Activated naive CD4-positive, alpha-beta T cell treated with anti-CD3 and anti-CD28 coated beads for 36 hours (primary cell): Measurements from ENCODE around the gene DST. TPM values are rescaled to one million over a fixed set of nuclear protein-coding genes. Genes with fewer than 3 reads are reported as not detected.

Experiments used
- CTCF ChIA-PET: fragments of 350-600 bp; sonication (Branson Sonifier 250); formaldehyde crosslinking; loops from one replicate; lab custom pipeline; 2021; ENCODE audit warnings: antibody characterized with exemption; lab: Charles Lee
- DNase-seq: peaks from one replicate; pipeline ENCODE4 v3.0.0-alpha.2; 2020
- H3K27ac Mint-ChIP-seq: one replicate; pipeline ENCODE4 v1.8.0; 2021; ENCODE audit warnings: mild to moderate bottlenecking, mixed read lengths
- H3K27me3 Mint-ChIP-seq: one replicate; pipeline ENCODE4 v1.8.0; 2021; ENCODE audit warnings: low read depth, mixed read lengths
- H3K36me3 Mint-ChIP-seq: one replicate; pipeline ENCODE4 v1.8.0; 2021; ENCODE audit warnings: low read depth, mixed read lengths
- H3K4me1 Mint-ChIP-seq: one replicate; pipeline ENCODE4 v1.8.0; 2021; ENCODE audit warnings: low read depth, mixed read lengths
- H3K4me3 Mint-ChIP-seq: one replicate; pipeline ENCODE4 v1.8.0; 2021; ENCODE audit warnings: mild to moderate bottlenecking, moderate library complexity, mixed read lengths
- H3K9me3 Mint-ChIP-seq: one replicate; pipeline ENCODE4 v1.8.0; 2021; ENCODE audit warnings: mixed read lengths
- intact Hi-C: fragments of 100-400 bp; cut with micrococcal nuclease; formaldehyde crosslinking; loops from one replicate; pipeline ENCODE4 v1.15.1; 2023
- total RNA-seq, 2 experiments: library from RNA; stranded (reverse); gene quantifications; one replicate each; pipeline ENCODE4 v1.2.3, GENCODE V29; 2021

The DST gene
- total RNA-seq, 2 experiments from 2014 or later: 5.2 to 5.8 TPM

DNA sequence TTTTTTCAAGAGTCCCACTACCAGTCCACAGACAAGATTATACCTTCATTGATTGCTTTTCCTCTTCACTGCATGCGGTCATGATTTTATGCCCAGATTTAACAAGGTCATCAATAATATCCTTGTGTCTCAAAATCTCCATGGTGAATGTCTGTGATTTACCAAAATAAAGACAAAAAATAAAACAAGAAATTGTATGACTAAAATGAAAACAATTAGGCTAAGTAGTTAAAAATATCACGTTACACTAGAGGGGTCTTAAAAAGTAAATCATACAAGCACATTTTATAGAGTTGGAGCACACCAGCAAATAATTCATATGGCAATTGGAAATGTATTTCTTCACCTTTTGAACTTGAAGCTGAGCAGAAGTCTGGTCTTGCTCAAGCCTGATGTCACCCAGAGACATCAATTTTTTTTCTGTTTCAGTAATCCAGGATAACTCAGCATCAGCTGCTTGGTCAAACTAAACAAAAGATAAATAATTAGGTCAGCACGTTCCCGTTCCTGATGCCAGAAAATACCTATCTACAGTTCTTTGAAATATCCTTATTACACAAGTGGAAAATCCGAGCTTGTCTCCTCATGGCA lies 125.4 kb downstream of the DST start:
- Mint-ChIP-seq H3K27ac (no peak overlapping the region), H3K4me3 (no peak overlapping the region), H3K9me3 (peaks cover 8% of the 10 kb centered on the region), H3K4me1 (no peaks in the 10 kb centered on the region), H3K27me3 (peaks cover 2% of the 10 kb centered on the region), H3K36me3 (peaks cover 8% of the 10 kb centered on the region)
- CTCF ChIA-PET: no interaction called here
- intact Hi-C loops: no loop called here
- DNase-seq: no peak

DNA sequence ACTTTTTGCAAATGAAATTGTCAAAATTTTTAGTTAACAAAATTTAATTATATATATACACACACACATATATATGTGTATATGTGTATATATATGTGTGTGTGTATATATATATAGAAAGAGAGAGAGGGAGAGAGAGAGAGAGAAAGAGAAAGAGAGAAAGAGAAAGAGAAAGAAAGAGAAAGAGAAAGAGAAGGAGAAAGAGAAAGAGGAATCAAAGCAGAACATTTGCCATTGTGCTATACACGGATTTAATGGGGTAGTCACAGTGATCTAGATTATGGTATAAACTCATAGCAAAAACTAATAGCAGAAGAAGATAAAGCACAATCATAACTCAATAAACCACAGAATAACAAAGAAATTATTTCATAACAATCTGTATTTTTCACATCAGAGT lies 126.7 kb downstream of the DST start:
- Mint-ChIP-seq H3K9me3 (peaks cover 8% of the 10 kb centered on the region), H3K4me3 (no peak overlapping the region), H3K27me3 (peaks cover 2% of the 10 kb centered on the region), H3K27ac (no peak overlapping the region), H3K36me3 (peaks cover 8% of the 10 kb centered on the region), H3K4me1 (no peaks in the 10 kb centered on the region)
- CTCF ChIA-PET: no interaction called here
- no peak for DNase-seq
- intact Hi-C loops: no loop called here

DNA sequence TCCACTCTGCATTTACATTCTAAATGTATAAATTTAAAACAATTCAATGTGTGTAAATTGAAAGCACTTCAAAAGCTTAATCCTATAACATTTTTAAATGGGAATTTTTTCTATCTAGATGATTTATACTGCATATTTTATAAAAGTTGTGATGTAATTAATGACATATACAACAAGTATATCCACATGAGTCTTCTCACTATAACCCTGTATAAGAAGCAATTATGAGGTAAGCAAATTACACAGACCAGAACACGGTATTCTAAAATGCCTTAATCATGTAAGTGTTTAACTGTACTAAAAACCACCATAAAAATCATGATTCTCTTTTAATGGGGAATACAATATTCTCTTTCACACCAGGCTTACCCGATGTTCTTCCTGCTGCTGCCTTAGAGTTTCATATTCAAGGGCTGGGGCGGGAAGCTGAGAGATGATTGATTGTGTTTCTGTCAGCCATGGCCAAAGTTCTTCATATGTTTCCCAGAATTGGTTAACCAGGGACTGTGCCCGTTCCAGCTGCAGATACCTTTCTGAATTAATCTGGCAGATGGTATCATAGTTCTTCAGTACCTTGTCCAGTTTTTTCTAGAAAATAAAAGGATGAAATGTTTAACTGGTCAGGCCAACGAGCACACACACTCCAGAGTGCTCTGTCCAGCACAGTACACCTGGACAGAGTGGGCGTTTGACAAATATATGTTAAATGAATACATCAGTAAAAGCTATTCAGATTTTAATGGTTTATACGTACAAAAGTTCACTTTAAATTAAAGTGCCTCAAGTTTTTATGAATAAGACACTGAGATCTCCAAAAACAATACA lies 127.4 kb downstream of the DST start:
- H3K27me3 Mint-ChIP-seq: peaks cover 2% of the 10 kb centered on the region
- intact Hi-C loops: no loop called here
- H3K36me3 Mint-ChIP-seq: peaks cover 7% of the 10 kb centered on the region
- H3K4me1 Mint-ChIP-seq: no peaks in the 10 kb centered on the region
- CTCF ChIA-PET: no interaction called here
- H3K4me3 Mint-ChIP-seq: no peak overlapping the region
- no peak overlapping the region for H3K27ac Mint-ChIP-seq
- DNase-seq: no peak
- H3K9me3 Mint-ChIP-seq: peaks cover 7% of the 10 kb centered on the region

DNA sequence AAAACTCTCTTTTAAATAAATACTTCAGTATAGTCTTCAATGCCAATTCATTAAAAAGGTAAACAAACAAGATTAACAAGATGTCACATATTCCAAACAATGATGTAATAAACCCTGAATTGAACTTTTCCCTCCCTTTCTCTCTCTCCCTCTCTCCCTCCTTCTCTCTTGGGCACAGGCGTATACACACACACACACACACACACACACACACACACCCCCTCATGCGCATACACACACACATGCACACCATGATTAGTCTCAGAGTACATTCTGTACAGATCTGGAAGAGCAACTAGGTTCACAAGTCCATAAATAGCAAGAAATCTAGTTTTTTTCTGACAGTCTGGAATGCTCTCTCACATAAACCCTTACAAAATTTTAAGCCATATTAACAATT lies 128.3 kb downstream of the DST start:
- CTCF ChIA-PET: no interaction called here
- intact Hi-C loops: no loop called here
- H3K9me3 Mint-ChIP-seq: peaks cover 2% of the 10 kb centered on the region

DNA sequence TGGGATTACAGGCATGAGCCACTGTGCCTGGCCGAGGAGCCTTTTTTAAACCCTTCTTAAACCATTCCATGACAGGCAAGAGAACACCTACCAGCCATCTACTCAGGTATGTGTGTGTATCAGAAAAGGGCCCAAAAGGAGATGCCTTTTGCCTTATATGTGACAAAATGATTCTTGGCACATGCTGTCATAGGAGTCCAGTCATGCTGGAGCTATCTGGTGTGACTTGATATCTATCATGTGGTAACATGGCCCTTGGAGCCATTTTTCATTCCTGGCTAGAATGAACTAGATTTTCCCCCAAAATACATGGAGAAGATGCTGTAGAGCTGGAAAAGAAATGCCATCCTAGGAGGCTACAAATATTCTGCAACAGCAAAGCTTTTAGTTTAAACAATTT lies 129.1 kb downstream of the DST start:
- Mint-ChIP-seq H3K27ac (no peak overlapping the region), H3K4me3 (no peak overlapping the region), H3K9me3 (no peaks in the 10 kb centered on the region), H3K36me3 (no peaks in the 10 kb centered on the region), H3K27me3 (no peaks in the 10 kb centered on the region), H3K4me1 (no peaks in the 10 kb centered on the region)
- no peak for DNase-seq
- CTCF ChIA-PET: no interaction called here
- intact Hi-C loops: no loop called here

More for the DNA sequence above, 128.3 kb downstream of the DST start:
- Mint-ChIP-seq H3K4me1 (no peaks in the 10 kb centered on the region), H3K27ac (no peak overlapping the region), H3K36me3 (no peaks in the 10 kb centered on the region), H3K4me3 (no peak overlapping the region), H3K27me3 (no peaks in the 10 kb centered on the region)
- DNase-seq: no peak

DNA sequence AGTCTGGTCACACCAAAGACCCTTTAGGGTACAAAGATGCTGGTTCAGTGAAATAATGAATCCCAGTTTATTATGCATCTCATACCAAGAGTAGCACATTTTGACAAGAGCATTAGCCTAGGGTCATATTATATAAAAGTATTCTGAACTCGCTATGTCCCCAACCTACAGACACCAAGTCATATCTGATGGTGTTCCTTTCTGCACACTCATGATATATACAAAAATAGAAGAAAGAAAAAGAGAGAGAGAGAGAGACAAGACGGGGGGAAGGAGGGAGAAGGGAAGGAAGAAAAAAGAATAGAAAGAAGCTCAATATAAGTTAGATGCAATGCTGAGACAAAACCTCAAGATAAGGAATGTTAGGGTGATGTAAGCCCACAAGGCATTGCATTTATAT lies 131.1 kb downstream of the DST start:
- CTCF ChIA-PET: interaction anchor here (1.3 to 1.9 kb wide), 2 partner anchors 15 to 60 kb away, joined by 4 to 5 read pairs; no protein-coding TSS in a partner anchor
- H3K27me3 Mint-ChIP-seq: no peaks in the 10 kb centered on the region
- DNase-seq: no peak
- intact Hi-C loops: no loop called here
- no peaks in the 10 kb centered on the region for H3K9me3 Mint-ChIP-seq
- H3K27ac Mint-ChIP-seq: no peak overlapping the region
- no peaks in the 10 kb centered on the region for H3K36me3 Mint-ChIP-seq
- H3K4me1 Mint-ChIP-seq: no peaks in the 10 kb centered on the region
- no peak overlapping the region for H3K4me3 Mint-ChIP-seq

DNA sequence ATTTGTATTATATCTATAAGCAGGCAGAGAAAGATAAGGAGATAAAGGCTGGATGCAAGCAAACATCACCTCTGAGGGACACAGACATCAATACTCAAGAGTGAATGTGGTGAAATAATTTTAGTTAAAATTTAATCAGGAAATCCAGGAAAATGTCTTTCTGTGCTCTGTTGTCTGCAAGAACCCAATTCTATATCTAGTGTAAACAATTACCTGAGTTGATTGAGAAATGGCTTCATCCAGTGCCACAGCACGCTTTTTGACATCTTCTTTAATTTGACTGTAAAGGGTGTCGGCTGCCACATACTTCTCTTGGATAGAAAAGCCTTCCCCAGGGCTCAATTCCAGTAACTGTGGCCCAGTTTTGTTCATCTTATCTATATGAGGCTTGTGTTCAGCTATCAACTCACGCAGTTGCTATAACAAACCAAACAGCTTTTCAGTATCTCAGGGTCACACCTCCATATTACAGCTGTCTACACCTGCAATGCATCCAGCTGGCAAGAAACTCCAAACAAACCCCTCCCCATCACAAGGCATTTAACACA lies 131.6 kb downstream of the DST start:
- Mint-ChIP-seq H3K27ac (no peak overlapping the region), H3K27me3 (no peaks in the 10 kb centered on the region), H3K36me3 (no peaks in the 10 kb centered on the region), H3K4me1 (no peaks in the 10 kb centered on the region), H3K4me3 (no peak overlapping the region), H3K9me3 (no peaks in the 10 kb centered on the region)
- intact Hi-C loops: no loop called here
- DNase-seq: no peak
- CTCF ChIA-PET: interaction anchor here (1.3 to 1.9 kb wide), 2 partner anchors 15 to 60 kb away, joined by 4 to 5 read pairs; no protein-coding TSS in a partner anchor

DNA sequence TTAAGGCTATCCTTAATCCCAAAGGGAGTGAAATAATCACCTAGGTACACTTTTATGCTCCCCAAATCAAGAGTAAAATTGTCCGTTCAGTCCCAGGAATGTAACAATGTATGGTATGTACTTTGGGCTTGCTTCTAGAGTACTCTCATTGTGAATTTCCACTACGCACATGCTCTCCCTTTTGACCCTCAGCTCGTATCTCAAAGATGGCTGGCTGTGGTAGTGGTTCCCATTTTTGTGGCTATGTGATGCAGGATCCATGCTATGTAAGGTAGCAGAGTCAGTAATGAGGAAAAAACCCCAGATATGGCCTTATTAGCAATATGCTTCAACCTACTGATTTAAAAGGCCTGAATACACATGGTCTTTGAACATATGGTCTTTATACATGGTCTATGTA lies 133.7 kb downstream of the DST start:
- CTCF ChIA-PET: interaction anchor here (1.1 kb wide), 1 partner anchor 12 kb away, joined by 3 read pairs; no protein-coding TSS in a partner anchor
- intact Hi-C loops: no loop called here
- no peak overlapping the region for H3K4me3 Mint-ChIP-seq
- DNase-seq: no peak
- H3K9me3 Mint-ChIP-seq: no peaks in the 10 kb centered on the region
- no peak overlapping the region for H3K27ac Mint-ChIP-seq
- H3K4me1 Mint-ChIP-seq: no peaks in the 10 kb centered on the region
- no peaks in the 10 kb centered on the region for H3K27me3 Mint-ChIP-seq
- no peaks in the 10 kb centered on the region for H3K36me3 Mint-ChIP-seq

DNA sequence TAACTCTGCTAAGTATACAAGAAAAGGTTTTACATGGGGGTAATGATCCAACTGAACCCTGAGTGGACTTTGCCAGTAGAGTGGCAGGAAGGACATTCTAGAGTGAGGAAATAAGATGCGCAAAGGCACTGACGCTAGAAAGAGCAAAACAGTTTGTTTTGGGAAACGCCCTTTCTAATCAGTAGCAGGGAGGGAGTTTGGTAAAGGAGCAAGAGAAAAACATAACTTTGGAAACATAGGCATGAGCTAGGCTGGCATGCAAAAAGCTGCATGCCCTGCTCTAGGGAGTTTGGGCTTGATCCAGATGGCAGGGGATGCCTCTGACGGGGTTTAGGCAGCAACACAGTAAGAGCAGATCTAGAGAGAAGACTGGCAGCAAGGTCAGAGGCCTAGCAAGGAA lies 135.2 kb downstream of the DST start:
- intact Hi-C loops: no loop called here
- no peak for DNase-seq
- Mint-ChIP-seq H3K4me3 (no peak overlapping the region), H3K4me1 (no peaks in the 10 kb centered on the region), H3K36me3 (no peaks in the 10 kb centered on the region), H3K9me3 (no peaks in the 10 kb centered on the region), H3K27me3 (no peaks in the 10 kb centered on the region), H3K27ac (no peak overlapping the region)
- CTCF ChIA-PET: interaction anchor here (0.6 kb wide), 1 partner anchor 42 kb away, joined by 3 read pairs; no protein-coding TSS in a partner anchor

DNA sequence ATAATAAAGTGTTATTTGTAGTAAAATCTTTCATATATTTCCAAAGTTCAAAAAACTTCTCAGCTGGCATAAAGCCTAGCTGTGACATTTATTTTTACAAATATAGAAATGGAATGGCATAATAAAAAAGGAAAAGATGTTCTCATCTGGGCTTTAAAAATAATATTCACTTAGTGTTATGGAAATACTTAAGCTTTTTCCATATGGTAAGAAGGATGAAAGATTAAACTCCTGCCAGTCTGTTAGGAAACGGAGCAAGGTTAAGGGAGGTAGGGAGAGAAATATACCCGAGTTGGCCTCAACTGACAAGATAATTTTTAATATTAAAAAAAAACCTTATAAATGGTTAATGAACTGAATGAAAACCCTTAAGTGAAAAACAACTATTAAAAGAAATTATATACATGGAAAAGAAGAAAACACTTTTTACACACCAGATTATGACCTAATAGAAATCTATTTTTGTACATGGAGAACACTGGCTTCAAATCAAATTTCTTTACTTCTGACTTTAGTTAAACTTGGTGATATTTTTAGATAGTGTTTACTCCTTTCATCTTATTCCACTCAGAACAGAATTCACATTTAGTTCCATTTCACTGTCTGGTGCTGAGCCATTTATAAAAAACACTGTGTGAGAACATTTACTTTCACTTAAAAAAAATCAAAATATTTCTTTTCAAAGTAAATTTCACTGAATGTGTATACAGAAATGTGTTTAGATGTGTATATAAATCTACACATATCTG lies 137.0 kb downstream of the DST start:
- H3K4me1 Mint-ChIP-seq: no peaks in the 10 kb centered on the region
- H3K9me3 Mint-ChIP-seq: no peaks in the 10 kb centered on the region
- H3K27ac Mint-ChIP-seq: no peak overlapping the region

DNA sequence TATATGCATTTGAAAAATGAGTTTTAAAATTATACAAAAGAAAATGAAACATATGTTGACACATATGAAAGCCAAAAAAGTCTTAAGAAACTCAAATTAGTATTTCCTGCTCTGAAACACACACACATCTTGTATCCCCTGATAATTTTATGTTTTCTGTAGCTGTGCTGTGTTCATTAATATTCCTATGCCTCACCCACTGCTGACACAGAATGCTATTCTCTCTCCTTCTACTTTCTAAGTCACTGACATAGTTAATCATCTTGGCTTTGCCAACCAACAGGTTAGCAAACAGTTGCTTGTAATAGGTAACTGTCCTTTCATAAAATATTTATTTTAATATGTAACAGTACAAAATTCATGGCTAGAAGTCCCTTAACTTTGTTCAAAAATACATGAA lies 140.7 kb downstream of the DST start:
- Mint-ChIP-seq H3K27me3 (no peaks in the 10 kb centered on the region), H3K4me3 (no peak overlapping the region), H3K27ac (no peak overlapping the region), H3K36me3 (no peaks in the 10 kb centered on the region), H3K4me1 (no peaks in the 10 kb centered on the region), H3K9me3 (no peaks in the 10 kb centered on the region)
- intact Hi-C loops: no loop called here
- no peak for DNase-seq
- CTCF ChIA-PET: no interaction called here

More for the DNA sequence above, 137.0 kb downstream of the DST start:
- DNase-seq: no peak
- H3K27me3 Mint-ChIP-seq: no peaks in the 10 kb centered on the region
- no peaks in the 10 kb centered on the region for H3K36me3 Mint-ChIP-seq
- H3K4me3 Mint-ChIP-seq: no peak overlapping the region
- intact Hi-C loops: no loop called here
- CTCF ChIA-PET: interaction anchor here (0.8 to 1.1 kb wide), 2 partner anchors 37 to 71 kb away, joined by 3 read pairs; no protein-coding TSS in a partner anchor

DNA sequence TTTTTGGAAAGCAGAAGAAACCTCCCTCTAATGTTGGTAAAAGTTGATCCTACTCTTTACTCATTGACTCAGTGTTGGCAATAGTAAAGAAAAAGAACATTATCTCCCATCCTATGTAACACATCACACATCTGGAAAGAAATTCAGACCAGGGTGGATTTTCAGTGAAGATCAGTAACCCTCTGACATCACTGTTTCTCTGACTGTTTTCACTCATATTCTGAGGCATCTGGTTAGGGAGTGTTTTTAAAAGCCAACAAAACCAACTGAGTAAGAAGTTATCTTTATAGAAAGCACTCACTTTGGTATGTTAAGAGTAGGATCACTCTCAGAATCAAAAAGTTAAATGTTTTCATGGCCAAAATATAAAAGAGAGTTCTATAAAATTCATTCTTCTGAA lies 143.6 kb downstream of the DST start:
- no peak for DNase-seq
- H3K27me3 Mint-ChIP-seq: no peaks in the 10 kb centered on the region
- intact Hi-C loops: no loop called here
- CTCF ChIA-PET: no interaction called here
- no peaks in the 10 kb centered on the region for H3K4me1 Mint-ChIP-seq
- H3K27ac Mint-ChIP-seq: no peak overlapping the region
- H3K9me3 Mint-ChIP-seq: no peaks in the 10 kb centered on the region
- H3K4me3 Mint-ChIP-seq: no peak overlapping the region
- no peaks in the 10 kb centered on the region for H3K36me3 Mint-ChIP-seq
